Esophagus squamous epithelium (tissue), 5 donors: ENCODE measurements around the gene DNM2. TPM values are rescaled to one million over a fixed set of nuclear protein-coding genes. Genes with fewer than 3 reads are reported as not detected.

Experiments used
- DNase-seq: peaks from one replicate; lab custom pipeline; 2025; lab: John Stamatoyannopoulos, UW
- H3K27ac ChIP-seq, 4 donors: fragments of 200-600 bp; sonication (generic); one replicate each; pipeline ENCODE4 v1.5.1; 2016 to 2019; ENCODE audit warnings: mild to moderate bottlenecking in 1 of 4
- H3K27me3 ChIP-seq, 4 donors: fragments of 200-600 bp; sonication (generic); 1 replicate in 3 of 4; 2 replicates in 1 of 4; pipeline versions ENCODE4 v1.5.1 to v1.6.0; 2017 to 2021; ENCODE audit warnings: antibody characterized with exemption in 1 of 4
- H3K36me3 ChIP-seq, 3 donors: fragments of 200-600 bp; sonication (generic); one replicate each; pipeline ENCODE4 v1.5.1; 2016 to 2019
- H3K4me1 ChIP-seq, 3 donors: fragments of 200-600 bp; sonication (generic); one replicate each; pipeline ENCODE4 v1.5.1; 2017 to 2019
- H3K4me3 ChIP-seq, 4 donors: fragments of 200-600 bp; sonication (generic); 1 replicate in 3 of 4; 2 replicates in 1 of 4; pipeline ENCODE4 v1.5.1; 2016 to 2019; ENCODE audit warnings: mild to moderate bottlenecking in 2 of 4, moderate library complexity in 1 of 4
- H3K9me3 ChIP-seq, 3 donors: fragments of 200-600 bp; sonication (generic); one replicate each; pipeline ENCODE4 v1.5.1; 2016 to 2019
- POLR2A ChIP-seq, 4 donors: fragments of 450-650 bp; IDR thresholded peaks; one replicate each; pipeline ENCODE4 v1.6.1; 2017; ENCODE audit warnings: antibody characterized with exemption in 4 of 4, mild to moderate bottlenecking in 4 of 4, moderate library complexity in 3 of 4
- WGBS, 2 donors: methylation state at CpG; one replicate each; pipeline ENCODE4 v1.1.5; 2018; 5-methylcytosine and 5-hydroxymethylcytosine counted together
- intact Hi-C: fragments of 100-400 bp; cut with DNase I; formaldehyde crosslinking; loops from one replicate; pipeline ENCODE4 v1.15.0; 2022
- total RNA-seq, 4 donors: library from RNA; depleted of rRNA; stranded (reverse); fragments of >200 nt; gene quantifications; one replicate each; pipeline ENCODE4 v1.1.0, GENCODE V29; 2016
- TF ChIP-seq, protein P1 (sequence below), 6 experiments: fragments of 450-650 bp in 4 of 6; fragments of 200-600 bp in 2 of 6; sonication (generic) in 2 of 6; IDR thresholded peaks; one replicate each; pipeline ENCODE4 v1.5.1; 2016 to 2019; ENCODE audit warnings: antibody characterized with exemption in 6 of 6, mild to moderate bottlenecking in 4 of 6, moderate library complexity in 4 of 6
- donor health status: DM: yes; HTN: yes; CAD: no.

The DNM2 gene
- total RNA-seq, 4 donors from 2014 or later = 79.9 to 138 (median 102) TPM

DNA sequence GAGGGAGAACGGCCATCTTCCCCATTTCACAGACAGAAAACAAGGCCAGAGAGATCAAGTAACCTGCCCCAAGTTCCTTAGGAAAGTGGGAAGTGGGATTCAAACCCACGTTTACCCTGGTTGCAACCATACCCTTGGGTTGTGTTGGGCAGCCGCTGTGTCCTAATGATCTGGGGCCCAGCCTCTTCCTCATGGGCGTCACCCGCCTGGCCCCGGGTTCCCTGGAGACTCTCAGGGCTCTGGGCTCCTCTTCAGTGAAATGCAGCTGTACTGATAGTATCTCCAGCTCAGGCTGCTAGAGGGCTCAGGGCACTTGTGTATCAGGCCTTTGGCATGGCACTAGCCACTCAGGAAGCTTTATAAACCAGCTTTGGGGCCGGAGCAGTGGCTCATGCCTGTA, 108.4 kb downstream of the DNM2 start:
- Histone ChIP-seq H3K9me3 (no peaks in the 10 kb centered on the region), H3K4me1 (no peaks in the 10 kb centered on the region), H3K36me3 (peaks cover 19 to 99% (median 42%) of the 10 kb centered on the region in 3 donors), H3K4me3 (no peak overlapping the region), H3K27ac (no peak overlapping the region), H3K27me3 (no peaks in the 10 kb centered on the region)
- TF ChIP-seq, protein P1, sequence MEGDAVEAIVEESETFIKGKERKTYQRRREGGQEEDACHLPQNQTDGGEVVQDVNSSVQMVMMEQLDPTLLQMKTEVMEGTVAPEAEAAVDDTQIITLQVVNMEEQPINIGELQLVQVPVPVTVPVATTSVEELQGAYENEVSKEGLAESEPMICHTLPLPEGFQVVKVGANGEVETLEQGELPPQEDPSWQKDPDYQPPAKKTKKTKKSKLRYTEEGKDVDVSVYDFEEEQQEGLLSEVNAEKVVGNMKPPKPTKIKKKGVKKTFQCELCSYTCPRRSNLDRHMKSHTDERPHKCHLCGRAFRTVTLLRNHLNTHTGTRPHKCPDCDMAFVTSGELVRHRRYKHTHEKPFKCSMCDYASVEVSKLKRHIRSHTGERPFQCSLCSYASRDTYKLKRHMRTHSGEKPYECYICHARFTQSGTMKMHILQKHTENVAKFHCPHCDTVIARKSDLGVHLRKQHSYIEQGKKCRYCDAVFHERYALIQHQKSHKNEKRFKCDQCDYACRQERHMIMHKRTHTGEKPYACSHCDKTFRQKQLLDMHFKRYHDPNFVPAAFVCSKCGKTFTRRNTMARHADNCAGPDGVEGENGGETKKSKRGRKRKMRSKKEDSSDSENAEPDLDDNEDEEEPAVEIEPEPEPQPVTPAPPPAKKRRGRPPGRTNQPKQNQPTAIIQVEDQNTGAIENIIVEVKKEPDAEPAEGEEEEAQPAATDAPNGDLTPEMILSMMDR (IDR thresholded peaks at IDR 0.05) = no peak
- TF ChIP-seq POLR2A (IDR thresholded peaks at IDR 0.05) = no peak
- no peak for DNase-seq
- intact Hi-C loops = no loop called here
- WGBS, 2 donors = 73 to 75% methylated on average over 2 to 6 of the region's 7 CpGs

DNA sequence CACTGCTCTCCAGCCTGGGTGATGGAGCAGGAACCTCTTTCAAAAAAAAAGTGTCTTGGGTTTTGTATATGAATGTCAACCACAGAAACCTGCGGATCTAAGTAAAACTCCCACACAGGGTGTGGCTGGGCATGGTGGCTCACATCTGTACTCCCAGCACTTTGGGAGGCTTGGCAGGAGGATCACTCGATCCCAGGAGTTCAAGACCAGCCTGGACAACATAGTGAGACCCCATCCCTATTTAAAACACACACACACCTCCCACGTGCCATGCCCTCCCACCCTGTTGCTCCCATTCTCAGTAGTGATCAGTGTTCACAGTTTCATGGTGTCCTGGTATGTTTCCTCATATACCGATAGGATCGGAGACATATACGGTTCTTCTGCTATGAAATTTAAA, 109.0 kb downstream of the DNM2 start:
- H3K9me3 ChIP-seq = no peaks in the 10 kb centered on the region
- peaks cover 19 to 99% (median 42%) of the 10 kb centered on the region in 3 donors for H3K36me3 ChIP-seq
- H3K27ac ChIP-seq = no peak overlapping the region
- DNase-seq = no peak
- no peak for TF ChIP-seq POLR2A (IDR thresholded peaks at IDR 0.05)
- TF ChIP-seq, protein P1 (IDR thresholded peaks at IDR 0.05) = no peak
- H3K4me1 ChIP-seq = no peaks in the 10 kb centered on the region
- no peaks in the 10 kb centered on the region for H3K27me3 ChIP-seq
- H3K4me3 ChIP-seq = no peak overlapping the region
- WGBS, 2 donors = 85 to 87% methylated on average over 6 of the region's 6 CpGs
- intact Hi-C loops = no loop called here

DNA sequence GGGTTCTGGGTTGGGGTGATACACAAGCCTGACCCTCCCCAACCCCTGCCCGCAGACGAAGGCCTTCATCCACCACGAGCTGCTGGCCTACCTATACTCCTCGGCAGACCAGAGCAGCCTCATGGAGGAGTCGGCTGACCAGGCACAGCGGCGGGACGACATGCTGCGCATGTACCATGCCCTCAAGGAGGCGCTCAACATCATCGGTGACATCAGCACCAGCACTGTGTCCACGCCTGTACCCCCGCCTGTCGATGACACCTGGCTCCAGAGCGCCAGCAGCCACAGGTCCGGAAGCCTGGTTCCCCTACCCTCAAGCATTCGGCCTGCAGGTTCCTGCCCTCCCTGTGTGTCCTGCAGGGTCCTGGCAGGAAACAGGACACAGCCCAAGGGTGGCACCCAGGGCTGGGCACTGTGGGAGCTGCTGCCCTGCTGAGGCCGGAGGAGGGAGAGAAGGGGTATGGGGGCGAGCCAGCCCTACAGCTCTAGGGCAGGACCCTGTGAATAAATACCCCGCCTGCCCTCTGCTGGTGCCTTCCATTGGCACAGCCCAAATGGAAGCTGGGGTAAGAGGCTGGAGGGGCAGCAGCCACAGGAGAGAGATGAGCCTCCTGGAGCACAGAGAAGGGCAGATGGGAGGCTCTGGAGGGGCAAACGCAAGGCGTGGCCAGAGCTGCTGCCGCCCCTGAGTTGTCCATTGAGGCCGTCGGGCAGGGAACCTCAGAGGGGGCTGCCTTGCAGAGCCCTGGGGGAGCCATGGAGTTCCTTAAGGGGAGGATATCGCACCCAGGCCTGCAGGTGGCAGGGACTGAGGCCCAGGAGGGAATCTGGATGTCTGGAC, 111.3 kb downstream of the DNM2 start:
- Histone ChIP-seq H3K36me3 (peaks cover 19 to 98% (median 29%) of the 10 kb centered on the region in 3 donors), H3K9me3 (no peaks in the 10 kb centered on the region), H3K27ac (no peak overlapping the region), H3K4me3 (no peak overlapping the region), H3K4me1 (no peaks in the 10 kb centered on the region), H3K27me3 (no peaks in the 10 kb centered on the region)
- 83 to 87% methylated on average over 7 to 9 of the region's 26 CpGs for WGBS, 2 donors
- DNase-seq = no peak
- intact Hi-C loops = no loop called here
- TF ChIP-seq, protein P1 (IDR thresholded peaks at IDR 0.05) = no peak
- no peak for TF ChIP-seq POLR2A (IDR thresholded peaks at IDR 0.05)

DNA sequence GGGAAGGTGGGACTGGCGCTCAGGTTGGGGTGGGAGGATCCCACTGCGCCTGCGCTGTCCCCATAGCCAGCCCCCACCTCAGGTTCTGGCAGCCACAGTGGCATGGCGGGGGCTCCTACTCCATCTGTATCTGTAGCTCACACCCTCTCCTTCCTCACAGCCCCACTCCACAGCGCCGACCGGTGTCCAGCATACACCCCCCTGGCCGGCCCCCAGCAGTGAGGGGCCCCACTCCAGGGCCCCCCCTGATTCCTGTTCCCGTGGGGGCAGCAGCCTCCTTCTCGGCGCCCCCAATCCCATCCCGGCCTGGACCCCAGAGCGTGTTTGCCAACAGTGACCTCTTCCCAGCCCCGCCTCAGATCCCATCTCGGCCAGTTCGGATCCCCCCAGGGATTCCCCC, 112.1 kb downstream of the DNM2 start:
- WGBS, 2 donors = 100% methylated on average over 2 of the region's 16 CpGs; no CpG with 5 or more reads in 1 of the 2 donors
- peaks cover 14 to 97% (median 21%) of the 10 kb centered on the region in 3 donors for H3K36me3 ChIP-seq
- H3K4me1 ChIP-seq = peaks cover 0 to 5% (median 0%) of the 10 kb centered on the region in 3 donors
- DNase-seq = no peak
- H3K4me3 ChIP-seq = no peak overlapping the region
- intact Hi-C loops = no loop called here
- H3K9me3 ChIP-seq = no peaks in the 10 kb centered on the region
- no peaks in the 10 kb centered on the region for H3K27me3 ChIP-seq
- TF ChIP-seq POLR2A (IDR thresholded peaks at IDR 0.05) = no peak
- TF ChIP-seq, protein P1 (IDR thresholded peaks at IDR 0.05) = no peak
- H3K27ac ChIP-seq = no peak overlapping the region

DNA sequence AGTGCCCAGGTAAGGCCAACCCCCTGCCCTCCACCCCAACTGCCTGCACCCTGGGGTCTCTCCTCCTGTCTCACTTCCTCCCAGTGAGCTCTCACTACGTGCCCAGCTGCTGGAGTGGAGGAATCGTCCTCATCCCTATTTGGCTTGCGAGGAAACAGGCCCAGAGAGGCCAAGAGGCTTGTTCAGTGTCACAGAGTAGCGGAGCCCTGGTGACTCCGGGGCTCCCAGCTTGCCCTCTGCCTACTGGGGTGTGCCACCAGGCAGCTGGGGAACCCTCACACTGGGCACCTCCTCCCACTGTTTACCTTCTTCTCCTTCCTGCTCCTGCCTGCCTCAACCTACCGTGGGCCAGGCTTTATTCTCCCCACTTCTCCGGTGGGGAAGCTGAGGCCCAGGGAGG, 112.5 kb downstream of the DNM2 start:
- TF ChIP-seq, protein P1 (IDR thresholded peaks at IDR 0.05) = no peak
- no peak for TF ChIP-seq POLR2A (IDR thresholded peaks at IDR 0.05)
- intact Hi-C loops = no loop called here
- DNase-seq = no peak
- 80 to 85% methylated on average over 2 to 5 of the region's 7 CpGs for WGBS, 2 donors
- H3K9me3 ChIP-seq = no peaks in the 10 kb centered on the region
- no peaks in the 10 kb centered on the region for H3K27me3 ChIP-seq
- H3K4me1 ChIP-seq = peaks cover 0 to 9% (median 3%) of the 10 kb centered on the region in 3 donors
- H3K27ac ChIP-seq = no peak overlapping the region
- H3K36me3 ChIP-seq = peaks cover 11 to 93% (median 21%) of the 10 kb centered on the region in 3 donors
- H3K4me3 ChIP-seq = no peak overlapping the region
